GM19193 (cell line): Measurements from ENCODE around the gene RBP3.

ENCODE experiments used
- POLR2A ChIP-seq: IDR thresholded peaks from 4 replicates; pipeline ENCODE4 v1.6.1; 2011; ENCODE audit not compliant: insufficient read depth, insufficient read length; ENCODE audit errors: extremely low read depth

Gene RBP3

GRCh38 chr10:47312663-47312995, 35.5 kb upstream of the RBP3 start:
- TF ChIP-seq POLR2A: no peak

- TF ChIP-seq POLR2A: no peak
Measured at GRCh38 chr10:47314416-47314970, 33.7 kb upstream of the RBP3 start.

DNA sequence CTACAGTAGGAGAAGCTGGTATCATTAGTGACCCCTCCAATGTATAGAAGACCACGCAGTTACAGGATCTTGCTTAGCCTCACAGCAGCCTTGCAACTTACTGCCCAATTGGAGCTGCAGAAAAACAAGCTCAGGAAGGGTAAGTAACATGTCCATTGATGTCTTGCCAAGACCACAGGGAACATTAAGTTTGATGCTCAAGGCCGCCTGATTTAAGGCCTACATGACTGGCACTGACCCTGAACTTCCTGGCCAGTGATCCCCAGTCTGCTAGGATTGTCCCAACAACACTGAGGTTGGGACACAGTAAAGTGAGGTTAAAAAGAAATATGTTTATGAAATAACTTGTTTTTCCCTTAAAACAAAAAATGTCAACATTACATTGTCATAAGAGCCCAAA, 32.7 kb upstream of the RBP3 start:
- TF ChIP-seq POLR2A: no peak

- TF ChIP-seq POLR2A: no peak
Measured at GRCh38 chr10:47316131-47316530, 32.0 kb upstream of the RBP3 start.

DNA sequence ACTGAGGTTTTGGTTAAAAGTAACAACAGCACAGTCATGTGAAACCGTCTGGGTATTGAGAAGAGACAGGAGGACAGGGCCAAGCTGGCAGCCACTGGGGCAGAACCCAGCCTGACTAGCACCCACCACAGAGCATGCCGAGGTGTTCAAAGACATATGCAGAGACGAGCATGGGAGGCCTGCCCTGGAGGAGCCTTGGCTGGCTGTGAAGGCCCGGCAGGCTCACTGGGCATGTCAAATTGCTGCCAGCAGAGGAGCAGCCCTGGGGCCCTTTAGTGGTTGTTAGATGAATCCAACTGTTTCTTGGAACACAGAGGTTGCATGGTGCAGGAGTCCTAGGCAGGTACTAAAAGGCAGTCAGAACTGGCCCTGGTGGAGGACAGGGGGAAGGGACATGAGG, 30.9 kb upstream of the RBP3 start:
- no peak for TF ChIP-seq POLR2A

GRCh38 chr10:47318706-47319105, 29.5 kb upstream of the RBP3 start:
- TF ChIP-seq POLR2A: no peak

DNA sequence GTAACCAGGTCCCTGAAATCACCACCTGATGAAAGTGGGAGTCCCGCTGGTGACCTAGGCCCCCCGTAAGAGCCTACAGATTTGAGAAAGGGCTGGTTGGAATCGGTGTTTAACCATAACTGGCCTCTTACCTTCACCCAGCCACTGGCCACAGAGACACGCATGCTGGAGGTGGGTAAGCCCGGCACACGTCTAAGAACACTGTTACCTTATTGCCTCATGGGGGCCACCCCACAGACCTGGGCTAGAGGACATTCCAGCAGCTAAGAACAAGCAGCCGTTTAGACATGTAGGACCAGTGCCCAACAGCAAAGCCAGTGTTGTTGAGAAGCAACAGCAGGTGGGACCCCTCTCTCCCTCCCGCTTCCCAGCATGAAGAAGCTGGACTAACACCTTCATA, 28.4 kb upstream of the RBP3 start:
- TF ChIP-seq POLR2A: no peak

DNA sequence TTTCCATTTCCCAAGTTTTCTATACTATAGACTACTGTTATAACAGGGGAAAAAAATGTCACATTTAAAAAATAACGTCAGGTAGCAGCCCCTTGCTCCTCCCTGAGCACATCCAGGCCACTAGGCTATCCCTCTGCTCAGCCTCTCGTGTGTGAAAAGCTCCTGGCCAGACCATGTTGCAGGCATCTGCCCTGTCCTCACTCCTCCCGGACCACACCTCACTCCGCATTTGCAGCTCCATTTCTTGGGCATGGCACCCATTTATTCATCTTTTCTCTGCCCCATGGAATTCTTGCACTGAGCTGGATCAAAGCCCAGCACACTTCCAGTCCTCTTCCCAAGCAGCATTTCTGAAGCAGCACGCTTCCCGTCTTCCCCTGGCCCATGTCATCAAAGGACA, 27.4 kb upstream of the RBP3 start:
- no peak for TF ChIP-seq POLR2A

- no peak for TF ChIP-seq POLR2A
Measured at GRCh38 chr10:47321521-47322195, 26.5 kb upstream of the RBP3 start.

DNA sequence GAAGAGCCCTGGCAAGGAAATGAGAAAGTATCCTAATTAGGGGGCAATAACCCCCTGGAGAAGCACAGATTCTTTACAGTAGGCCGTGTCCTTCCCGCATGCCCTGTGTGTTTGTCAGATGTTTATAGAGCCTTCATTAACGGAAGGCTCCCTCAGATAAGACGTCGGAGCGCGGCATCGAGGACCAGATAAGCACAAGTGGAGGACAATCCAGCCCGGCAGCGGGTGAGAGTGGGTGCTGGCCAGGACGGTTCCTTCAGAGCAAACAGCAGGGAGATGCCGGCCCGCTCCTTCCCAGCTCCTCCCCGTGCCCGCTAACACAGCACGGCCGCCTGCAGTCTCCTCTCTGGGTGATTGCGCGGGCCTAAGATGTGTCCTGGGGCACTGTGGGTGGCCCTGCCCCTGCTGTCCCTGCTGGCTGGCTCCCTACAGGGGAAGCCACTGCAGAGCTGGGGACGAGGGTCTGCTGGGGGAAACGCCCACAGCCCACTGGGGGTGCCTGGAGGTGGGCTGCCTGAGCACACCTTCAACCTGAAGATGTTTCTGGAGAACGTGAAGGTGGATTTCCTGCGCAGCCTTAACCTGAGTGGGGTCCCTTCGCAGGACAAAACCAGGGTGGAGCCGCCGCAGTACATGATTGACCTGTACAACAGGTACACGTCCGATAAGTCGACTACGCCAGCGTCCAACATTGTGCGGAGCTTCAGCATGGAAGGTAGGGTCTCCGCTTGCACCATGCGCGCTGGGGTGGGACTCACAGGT, 25.7 kb upstream of the RBP3 start, which contains the start of gene GDF2:
Gene GDF2 (plus strand): TSS at position 155 of the 762 bp plus-strand sequence. CDS start 215 bp downstream, at position 370.
- TF ChIP-seq POLR2A: no peak

GRCh38 chr10:47323087-47323486, 25.1 kb upstream of the RBP3 start:
- TF ChIP-seq POLR2A: no peak

DNA sequence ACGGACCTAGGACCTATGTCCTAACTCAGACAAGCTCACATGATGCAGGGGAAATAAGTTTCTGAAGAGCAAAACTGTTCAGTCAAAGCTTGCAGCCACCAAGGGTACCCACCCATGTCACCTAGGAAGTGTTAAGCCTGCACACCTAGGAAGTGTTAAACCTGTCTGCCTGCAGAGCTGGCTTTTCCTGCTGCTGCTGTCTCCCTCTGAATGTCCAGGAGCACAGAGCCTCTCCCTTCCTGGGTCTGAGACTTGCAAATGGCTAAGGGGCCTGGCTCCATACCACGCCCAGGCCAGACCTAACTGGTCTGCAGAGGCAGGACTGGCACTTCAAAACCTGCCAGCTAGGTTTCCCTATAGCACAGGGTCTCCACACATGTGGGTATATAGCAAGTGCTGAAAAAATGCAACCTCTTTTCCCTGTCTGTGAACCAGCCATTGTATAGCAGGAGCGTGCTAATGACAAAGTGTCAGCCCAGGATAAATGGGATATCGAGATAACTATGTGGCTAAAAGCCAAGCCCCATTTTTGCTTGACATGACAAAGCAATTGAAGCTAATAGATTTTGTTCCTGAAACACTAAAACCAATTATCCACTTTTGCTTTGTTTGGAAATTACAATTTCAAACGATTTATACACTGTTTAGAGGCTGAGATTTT, 24.4 kb upstream of the RBP3 start:
- TF ChIP-seq POLR2A: no peak

DNA sequence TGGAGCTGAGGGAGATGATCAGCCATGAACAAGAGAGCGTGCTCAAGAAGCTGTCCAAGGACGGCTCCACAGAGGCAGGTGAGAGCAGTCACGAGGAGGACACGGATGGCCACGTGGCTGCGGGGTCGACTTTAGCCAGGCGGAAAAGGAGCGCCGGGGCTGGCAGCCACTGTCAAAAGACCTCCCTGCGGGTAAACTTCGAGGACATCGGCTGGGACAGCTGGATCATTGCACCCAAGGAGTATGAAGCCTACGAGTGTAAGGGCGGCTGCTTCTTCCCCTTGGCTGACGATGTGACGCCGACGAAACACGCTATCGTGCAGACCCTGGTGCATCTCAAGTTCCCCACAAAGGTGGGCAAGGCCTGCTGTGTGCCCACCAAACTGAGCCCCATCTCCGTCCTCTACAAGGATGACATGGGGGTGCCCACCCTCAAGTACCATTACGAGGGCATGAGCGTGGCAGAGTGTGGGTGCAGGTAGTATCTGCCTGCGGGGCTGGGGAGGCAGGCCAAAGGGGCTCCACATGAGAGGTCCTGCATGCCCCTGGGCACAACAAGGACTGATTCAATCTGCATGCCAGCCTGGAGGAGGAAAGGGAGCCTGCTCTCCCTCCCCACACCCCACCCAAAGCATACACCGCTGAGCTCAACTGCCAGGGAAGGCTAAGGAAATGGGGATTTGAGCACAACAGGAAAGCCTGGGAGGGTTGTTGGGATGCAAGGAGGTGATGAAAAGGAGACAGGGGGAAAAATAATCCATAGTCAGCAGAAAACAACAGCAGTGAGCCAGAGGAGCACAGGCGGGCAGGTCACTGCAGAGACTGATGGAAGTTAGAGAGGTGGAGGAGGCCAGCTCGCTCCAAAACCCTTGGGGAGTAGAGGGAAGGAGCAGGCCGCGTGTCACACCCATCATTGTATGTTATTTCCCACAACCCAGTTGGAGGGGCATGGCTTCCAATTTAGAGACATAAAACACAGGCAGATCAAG, 22.6 kb upstream of the RBP3 start:
- TF ChIP-seq POLR2A: no peak

GRCh38 chr10:47326306-47326926, 21.7 kb upstream of the RBP3 start:
- no peak for TF ChIP-seq POLR2A
